Measurements from ENCODE around the gene CCDC3.
"Not testable (repeated sequence)": the region's sequence is repeated elsewhere in the genome, so short reads cannot be mapped to it uniquely, and the experiment has no call there.

CCDC3 gene

GRCh38 chr10:13036841-13037240 lies 35.3 kb upstream of the CCDC3 start:
- no peak overlapping the region for H3K9ac ChIP-seq (ENCODE audit: low read length)
- no peaks in the 10 kb centered on the region for H3K9me3 ChIP-seq (ENCODE audit: control insufficient read depth, insufficient read depth, low read depth, low read length)
- no peak overlapping the region for H3K4me3 ChIP-seq (ENCODE audit: low read depth, low read length)
- no peak overlapping the region for H3K27ac ChIP-seq (ENCODE audit: low read depth, low read length)
- no peaks in the 10 kb centered on the region for H3K4me1 ChIP-seq (ENCODE audit: control insufficient read depth, insufficient read depth, low read length)
- H3K27me3 ChIP-seq (ENCODE audit: control insufficient read depth, insufficient read depth, low read length) = no peaks in the 10 kb centered on the region
- H3K36me3 ChIP-seq (ENCODE audit: control insufficient read depth, insufficient read depth, low read length) = no peaks in the 10 kb centered on the region

GRCh38 chr10:13035731-13036130 lies 34.2 kb upstream of the CCDC3 start:
- H3K36me3 ChIP-seq (ENCODE audit: control insufficient read depth, insufficient read depth, low read length); H3K9ac ChIP-seq (ENCODE audit: low read length); H3K27ac ChIP-seq (ENCODE audit: low read depth, low read length); H3K9me3 ChIP-seq (ENCODE audit: control insufficient read depth, insufficient read depth, low read depth, low read length); H3K4me1 ChIP-seq (ENCODE audit: control insufficient read depth, insufficient read depth, low read length); H3K27me3 ChIP-seq (ENCODE audit: control insufficient read depth, insufficient read depth, low read length); H3K4me3 ChIP-seq (ENCODE audit: low read depth, low read length): not testable (repeated sequence)

- H3K9ac ChIP-seq (ENCODE audit: low read length) = no peak overlapping the region
- no peaks in the 10 kb centered on the region; the same call in 1 of the 2 replicates for H3K27me3 ChIP-seq (ENCODE audit: control insufficient read depth, insufficient read depth, low read length)
- peaks cover 7% of the 10 kb centered on the region for H3K9me3 ChIP-seq (ENCODE audit: control insufficient read depth, insufficient read depth, low read depth, low read length)
- no peak overlapping the region for H3K27ac ChIP-seq (ENCODE audit: low read depth, low read length)
- no peaks in the 10 kb centered on the region for H3K36me3 ChIP-seq (ENCODE audit: control insufficient read depth, insufficient read depth, low read length)
- H3K4me1 ChIP-seq (ENCODE audit: control insufficient read depth, insufficient read depth, low read length) = no peaks in the 10 kb centered on the region
- no peak overlapping the region for H3K4me3 ChIP-seq (ENCODE audit: low read depth, low read length)
These were observed 25.4 kb upstream of the CCDC3 start for GRCh38 chr10:13026873-13027272.

GRCh38 chr10:13023754-13024153 lies 22.2 kb upstream of the CCDC3 start:
- H3K27ac ChIP-seq (ENCODE audit: low read depth, low read length) = no peak overlapping the region
- no peaks in the 10 kb centered on the region for H3K27me3 ChIP-seq (ENCODE audit: control insufficient read depth, insufficient read depth, low read length)
- peaks cover 7% of the 10 kb centered on the region for H3K9me3 ChIP-seq (ENCODE audit: control insufficient read depth, insufficient read depth, low read depth, low read length)
- no peaks in the 10 kb centered on the region for H3K4me1 ChIP-seq (ENCODE audit: control insufficient read depth, insufficient read depth, low read length)
- H3K36me3 ChIP-seq (ENCODE audit: control insufficient read depth, insufficient read depth, low read length) = no peaks in the 10 kb centered on the region
- H3K4me3 ChIP-seq (ENCODE audit: low read depth, low read length) = no peak overlapping the region
- no peak overlapping the region for H3K9ac ChIP-seq (ENCODE audit: low read length)

- no peaks in the 10 kb centered on the region for H3K4me1 ChIP-seq (ENCODE audit: control insufficient read depth, insufficient read depth, low read length)
- no peak overlapping the region for H3K9ac ChIP-seq (ENCODE audit: low read length)
- no peak overlapping the region for H3K4me3 ChIP-seq (ENCODE audit: low read depth, low read length)
These were observed 17.8 kb upstream of the CCDC3 start for GRCh38 chr10:13019280-13019679.

GRCh38 chr10:13018171-13018570 lies 16.7 kb upstream of the CCDC3 start:
- no peak overlapping the region for H3K27ac ChIP-seq (ENCODE audit: low read depth, low read length)
- H3K36me3 ChIP-seq (ENCODE audit: control insufficient read depth, insufficient read depth, low read length) = no peaks in the 10 kb centered on the region
- no peak overlapping the region for H3K4me3 ChIP-seq (ENCODE audit: low read depth, low read length)
- H3K9ac ChIP-seq (ENCODE audit: low read length) = no peak overlapping the region
- H3K27me3 ChIP-seq (ENCODE audit: control insufficient read depth, insufficient read depth, low read length) = no peaks in the 10 kb centered on the region
- H3K4me1 ChIP-seq (ENCODE audit: control insufficient read depth, insufficient read depth, low read length) = no peaks in the 10 kb centered on the region
- no peaks in the 10 kb centered on the region; the same call in 1 of the 2 replicates for H3K9me3 ChIP-seq (ENCODE audit: control insufficient read depth, insufficient read depth, low read depth, low read length)

More at GRCh38 chr10:13019280-13019679, 17.8 kb upstream of the CCDC3 start:
- H3K27me3 ChIP-seq (ENCODE audit: control insufficient read depth, insufficient read depth, low read length) = no peaks in the 10 kb centered on the region
- H3K27ac ChIP-seq (ENCODE audit: low read depth, low read length) = no peak overlapping the region
- peaks cover 7% of the 10 kb centered on the region for H3K9me3 ChIP-seq (ENCODE audit: control insufficient read depth, insufficient read depth, low read depth, low read length)
- no peaks in the 10 kb centered on the region for H3K36me3 ChIP-seq (ENCODE audit: control insufficient read depth, insufficient read depth, low read length)

GRCh38 chr10:13016886-13017285 lies 15.4 kb upstream of the CCDC3 start:
- H3K36me3 ChIP-seq (ENCODE audit: control insufficient read depth, insufficient read depth, low read length) = no peaks in the 10 kb centered on the region
- H3K9ac ChIP-seq (ENCODE audit: low read length) = no peak overlapping the region
- H3K27ac ChIP-seq (ENCODE audit: low read depth, low read length) = no peak overlapping the region
- no peaks in the 10 kb centered on the region; the same call in 1 of the 2 replicates for H3K9me3 ChIP-seq (ENCODE audit: control insufficient read depth, insufficient read depth, low read depth, low read length)
- H3K27me3 ChIP-seq (ENCODE audit: control insufficient read depth, insufficient read depth, low read length) = no peaks in the 10 kb centered on the region
- H3K4me1 ChIP-seq (ENCODE audit: control insufficient read depth, insufficient read depth, low read length) = no peaks in the 10 kb centered on the region
- no peak overlapping the region for H3K4me3 ChIP-seq (ENCODE audit: low read depth, low read length)

GRCh38 chr10:13016426-13016825 lies 14.9 kb upstream of the CCDC3 start:
- Histone ChIP-seq H3K4me3 (ENCODE audit: low read depth, low read length) (no peak overlapping the region), H3K27ac (ENCODE audit: low read depth, low read length) (no peak overlapping the region), H3K4me1 (ENCODE audit: control insufficient read depth, insufficient read depth, low read length) (no peaks in the 10 kb centered on the region), H3K9me3 (ENCODE audit: control insufficient read depth, insufficient read depth, low read depth, low read length) (no peaks in the 10 kb centered on the region; the same call in 1 of the 2 replicates), H3K36me3 (ENCODE audit: control insufficient read depth, insufficient read depth, low read length) (no peaks in the 10 kb centered on the region), H3K9ac (ENCODE audit: low read length) (no peak overlapping the region), H3K27me3 (ENCODE audit: control insufficient read depth, insufficient read depth, low read length) (no peaks in the 10 kb centered on the region)

- Histone ChIP-seq H3K36me3 (ENCODE audit: control insufficient read depth, insufficient read depth, low read length) (no peaks in the 10 kb centered on the region), H3K9me3 (ENCODE audit: control insufficient read depth, insufficient read depth, low read depth, low read length) (no peaks in the 10 kb centered on the region), H3K4me3 (ENCODE audit: low read depth, low read length) (no peak overlapping the region), H3K27ac (ENCODE audit: low read depth, low read length) (no peak overlapping the region), H3K9ac (ENCODE audit: low read length) (no peak overlapping the region), H3K4me1 (ENCODE audit: control insufficient read depth, insufficient read depth, low read length) (0 out of 2 replicates have a peak, but pooled peaks cover 4% of the 10 kb centered on the region), H3K27me3 (ENCODE audit: control insufficient read depth, insufficient read depth, low read length) (peaks cover 24% of the 10 kb centered on the region)
These were observed 4.5 kb upstream of the CCDC3 start for GRCh38 chr10:13006037-13006436.

- Histone ChIP-seq H3K27me3 (ENCODE audit: control insufficient read depth, insufficient read depth, low read length) (peaks cover 43% of the 10 kb centered on the region), H3K9ac (ENCODE audit: low read length) (no peak overlapping the region), H3K27ac (ENCODE audit: low read depth, low read length) (no peak overlapping the region), H3K36me3 (ENCODE audit: control insufficient read depth, insufficient read depth, low read length) (no peaks in the 10 kb centered on the region), H3K9me3 (ENCODE audit: control insufficient read depth, insufficient read depth, low read depth, low read length) (no peaks in the 10 kb centered on the region), H3K4me3 (ENCODE audit: low read depth, low read length) (no peak overlapping the region), H3K4me1 (ENCODE audit: control insufficient read depth, insufficient read depth, low read length) (peaks cover 12% of the 10 kb centered on the region)
These were observed 2.2 kb upstream of the CCDC3 start for GRCh38 chr10:13003759-13004158.

GRCh38 chr10:13003004-13003403 lies 1.5 kb upstream of the CCDC3 start:
- Histone ChIP-seq H3K27me3 (ENCODE audit: control insufficient read depth, insufficient read depth, low read length) (peaks cover 48% of the 10 kb centered on the region), H3K27ac (ENCODE audit: low read depth, low read length) (no peak overlapping the region)

GRCh38 chr10:13001887-13002212 lies 337 bp upstream of the CCDC3 start:
- H3K36me3 ChIP-seq (ENCODE audit: control insufficient read depth, insufficient read depth, low read length) = no peaks in the 10 kb centered on the region
- H3K9ac ChIP-seq (ENCODE audit: low read length) = no peak overlapping the region
- peaks cover 12% of the 10 kb centered on the region for H3K4me1 ChIP-seq (ENCODE audit: control insufficient read depth, insufficient read depth, low read length)
- H3K9me3 ChIP-seq (ENCODE audit: control insufficient read depth, insufficient read depth, low read depth, low read length) = no peaks in the 10 kb centered on the region
- H3K27ac ChIP-seq (ENCODE audit: low read depth, low read length) = no peak overlapping the region
- H3K27me3 ChIP-seq (ENCODE audit: control insufficient read depth, insufficient read depth, low read length) = peaks cover 48% of the 10 kb centered on the region
- H3K4me3 ChIP-seq (ENCODE audit: low read depth, low read length) = peak overlapping the region; percentile 68

More at GRCh38 chr10:13003004-13003403, 1.5 kb upstream of the CCDC3 start:
- Histone ChIP-seq H3K4me1 (ENCODE audit: control insufficient read depth, insufficient read depth, low read length) (peaks cover 12% of the 10 kb centered on the region), H3K9ac (ENCODE audit: low read length) (no peak overlapping the region), H3K9me3 (ENCODE audit: control insufficient read depth, insufficient read depth, low read depth, low read length) (no peaks in the 10 kb centered on the region), H3K36me3 (ENCODE audit: control insufficient read depth, insufficient read depth, low read length) (no peaks in the 10 kb centered on the region), H3K4me3 (ENCODE audit: low read depth, low read length) (no peak overlapping the region)
